OCI-LY7 (cell line): ENCODE results near the gene RYK.

Source experiments
- CTCF ChIP-seq: fragments of 200-600 bp; sonication (generic); conservative IDR thresholded peaks from 2 replicates; pipeline ENCODE4 v1.5.1; 2014; ENCODE audit warnings: mild to moderate bottlenecking, antibody characterized with exemption, low read length, moderate library complexity, mixed read lengths
- EZH2phosphoT487 ChIP-seq: fragments of 200-600 bp; sonication (generic); IDR thresholded peaks from 2 replicates; pipeline ENCODE4 v1.6.1; 2018; ENCODE audit warnings: low read depth, borderline replicate concordance, mild to moderate bottlenecking, mixed run types, antibody characterized with exemption, low read length, moderate library complexity, mixed read lengths

- TF ChIP-seq EZH2phosphoT487 (no peak), CTCF (no peak)
Measured at GRCh38 chr3:134239538-134239937, 11.1 kb downstream of the RYK start.
